H1 (cell line): ENCODE measurements around the gene NDUFS5. TPM values are rescaled to one million over a fixed set of nuclear protein-coding genes. Genes with fewer than 3 reads are reported as not detected.

ENCODE experiments used
- CTCF ChIA-PET: fragments of 300-600 bp; sonication (Branson Sonifier 250); formaldehyde crosslinking; loops from one replicate; lab custom pipeline; 2021; ENCODE audit not compliant: partially characterized antibody; lab: Charles Lee
- POLR2A ChIA-PET: fragments of 300-600 bp; sonication (Branson Sonifier 250); formaldehyde crosslinking; loops from one replicate; lab custom pipeline; 2021; ENCODE audit warnings: inconsistent platforms; ENCODE audit not compliant: partially characterized antibody; lab: Charles Lee
- DNase-seq, 2 experiments: peaks; one replicate each; pipeline versions ENCODE4 v3.0.0 to v3.0.0-alpha.2; 2010 to 2022; ENCODE audit warnings: low spot score in 2 of 2, low read depth in 1 of 2, mixed read lengths in 1 of 2
- FAIRE-seq: peaks from 2 replicates; lab custom pipeline; 2011; peaks lifted over from hg19 to GRCh38; lab: Jason Lieb, UNC
- H2AFZ ChIP-seq: 2 replicates; pipeline ENCODE4 v1.8.1; 2012; ENCODE audit warnings: low read length, inconsistent platforms
- H2AK5ac ChIP-seq: 2 replicates; pipeline ENCODE4 v1.6.1; 2013; ENCODE audit warnings: low read depth, low read length
- H2BK120ac ChIP-seq: replicated peaks from 2 replicates; pipeline ENCODE3; 2013; ENCODE audit warnings: low read depth, low read length, inconsistent platforms
- H2BK12ac ChIP-seq: 2 replicates; pipeline ENCODE4 v1.6.1; 2013; ENCODE audit warnings: low read depth, low read length
- H2BK15ac ChIP-seq: 2 replicates; pipeline ENCODE4 v1.6.1; 2013; ENCODE audit warnings: low read length
- H2BK20ac ChIP-seq: 2 replicates; pipeline ENCODE4 v1.6.1; 2013; ENCODE audit warnings: low read length
- H2BK5ac ChIP-seq: 2 replicates; pipeline ENCODE4 v1.6.1; 2013; ENCODE audit warnings: low read depth, low read length
- H3K14ac ChIP-seq: 2 replicates; pipeline ENCODE4 v1.6.1; 2013; ENCODE audit warnings: inconsistent platforms; ENCODE audit not compliant: insufficient read length
- H3K18ac ChIP-seq: 2 replicates; pipeline ENCODE4 v1.6.1; 2013; ENCODE audit warnings: low read length; ENCODE audit errors: extremely low read depth
- H3K23ac ChIP-seq: 2 replicates; pipeline ENCODE4 v1.6.1; 2013; ENCODE audit warnings: inconsistent platforms; ENCODE audit not compliant: insufficient read length
- H3K23me2 ChIP-seq: 2 replicates; pipeline ENCODE4 v1.6.1; 2013; ENCODE audit warnings: low read depth, low read length
- H3K27ac ChIP-seq: 2 replicates; pipeline ENCODE4 v1.6.1; 2011; ENCODE audit warnings: low read depth, low read length, inconsistent platforms
- H3K27me3 ChIP-seq, 4 experiments: replicated peaks in 1 of 4; 1 replicate in 1 of 4; 2 replicates in 3 of 4; pipeline versions ENCODE4 v1.6.1 to v1.8.1; 2011 to 2013; ENCODE audit warnings: low read length in 3 of 4, mild to moderate bottlenecking in 3 of 4, inconsistent platforms in 2 of 4, mixed read lengths in 2 of 4, moderate library complexity in 1 of 4; ENCODE audit not compliant: control insufficient read depth in 3 of 4, insufficient read depth in 3 of 4; ENCODE audit errors: extremely low read depth in 1 of 4
- H3K36me3 ChIP-seq, 4 experiments: 2 replicates each; pipeline versions ENCODE4 v1.6.1 to v1.8.1; 2011 to 2013; ENCODE audit warnings: mild to moderate bottlenecking in 4 of 4, low read length in 3 of 4, moderate library complexity in 2 of 4, control low read depth in 1 of 4, inconsistent platforms in 1 of 4; ENCODE audit not compliant: insufficient read depth in 4 of 4, control insufficient read depth in 2 of 4
- H3K4ac ChIP-seq: replicated peaks from 2 replicates; pipeline ENCODE3; 2013; ENCODE audit warnings: low read length, low read depth, mixed read lengths, inconsistent platforms; ENCODE audit not compliant: insufficient read length
- H3K4me1 ChIP-seq, 4 experiments: replicated peaks in 1 of 4; 1 replicate in 1 of 4; 2 replicates in 3 of 4; pipeline versions ENCODE4 v1.6.1 to v1.8.1; 2011 to 2013; ENCODE audit warnings: low read length in 3 of 4, inconsistent platforms in 2 of 4, mixed read lengths in 1 of 4; ENCODE audit not compliant: insufficient read depth in 4 of 4, control insufficient read depth in 3 of 4
- H3K4me2 ChIP-seq, 2 experiments: 2 replicates each; pipeline versions ENCODE4 v1.6.1 to v1.8.1; 2011 to 2013; ENCODE audit warnings: low read depth in 2 of 2, low read length in 2 of 2, control low read depth in 1 of 2, inconsistent platforms in 1 of 2, mild to moderate bottlenecking in 1 of 2; ENCODE audit not compliant: insufficient read depth in 1 of 2
- H3K4me3 ChIP-seq, 4 experiments: fragments of 200-600, 300-600 bp in 1 of 4; sonication (generic), shearing (Covaris generic), sonication (Bioruptor Twin) in 1 of 4; 2 replicates each; pipeline versions ENCODE4 v1.5.1 to v1.8.1; 2011 to 2016; ENCODE audit warnings: low read length in 4 of 4, low read depth in 3 of 4, control low read depth in 2 of 4, inconsistent platforms in 2 of 4, mild to moderate bottlenecking in 2 of 4, mixed read lengths in 1 of 4, moderate library complexity in 1 of 4; ENCODE audit not compliant: insufficient read depth in 2 of 4; ENCODE audit errors: extremely low read depth in 1 of 4
- H3K56ac ChIP-seq: replicated peaks from 2 replicates; pipeline ENCODE3; 2013; ENCODE audit warnings: low read depth, mild to moderate bottlenecking, mixed read lengths, low read length, inconsistent platforms; ENCODE audit not compliant: insufficient read length
- H3K79me1 ChIP-seq: 2 replicates; pipeline ENCODE4 v1.6.1; 2013; ENCODE audit warnings: low read depth, low read length, control low read depth
- H3K79me2 ChIP-seq, 2 experiments: 2 replicates each; pipeline versions ENCODE4 v1.6.1 to v1.8.1; 2012 to 2013; ENCODE audit warnings: low read length in 2 of 2, mild to moderate bottlenecking in 2 of 2, inconsistent platforms in 1 of 2; ENCODE audit not compliant: insufficient read depth in 2 of 2, control insufficient read depth in 1 of 2
- H3K9ac ChIP-seq, 4 experiments: replicated peaks in 1 of 4; 1 replicate in 1 of 4; 2 replicates in 3 of 4; pipeline versions ENCODE4 v1.6.1 to v1.8.1; 2011 to 2013; ENCODE audit warnings: low read depth in 3 of 4, low read length in 3 of 4, control low read depth in 2 of 4, mild to moderate bottlenecking in 2 of 4, moderate library complexity in 2 of 4, inconsistent platforms in 1 of 4; ENCODE audit errors: extremely low read depth in 1 of 4
- H3K9me3 ChIP-seq, 2 experiments: 2 replicates each; pipeline versions ENCODE4 v1.6.1 to v1.8.1; 2012 to 2013; ENCODE audit warnings: mild to moderate bottlenecking in 2 of 2, moderate library complexity in 2 of 2, control low read depth in 1 of 2, inconsistent platforms in 1 of 2, low read depth in 1 of 2, low read length in 1 of 2, mixed read lengths in 1 of 2; ENCODE audit not compliant: insufficient read depth in 2 of 2
- H4K20me1 ChIP-seq, 2 experiments: replicated peaks in 1 of 2; 2 replicates each; pipeline versions ENCODE3 to v1.8.1; 2011 to 2013; ENCODE audit warnings: inconsistent platforms in 2 of 2, low read length in 2 of 2, mild to moderate bottlenecking in 1 of 2; ENCODE audit not compliant: insufficient read depth in 2 of 2, control insufficient read depth in 1 of 2
- H4K5ac ChIP-seq: 2 replicates; pipeline ENCODE4 v1.6.1; 2013; ENCODE audit warnings: low read length, low read depth, mixed read lengths, inconsistent platforms; ENCODE audit not compliant: insufficient read length
- H4K8ac ChIP-seq: 2 replicates; pipeline ENCODE4 v1.8.0; 2013; ENCODE audit warnings: mild to moderate bottlenecking, moderate library complexity, low read length, inconsistent platforms; ENCODE audit not compliant: insufficient read depth; ENCODE audit errors: extremely low read depth
- H4K91ac ChIP-seq: replicated peaks from 2 replicates; pipeline ENCODE3; 2013; ENCODE audit warnings: low read length, mixed read lengths, inconsistent platforms; ENCODE audit not compliant: insufficient read length
- FOSL1 ChIP-seq: IDR thresholded peaks from 2 replicates; pipeline ENCODE4 v1.6.1; 2011; ENCODE audit warnings: mild to moderate bottlenecking, low read depth, low read length, moderate library complexity; ENCODE audit not compliant: insufficient read depth
- HDAC2 ChIP-seq, 2 experiments: fragments of 300-600 bp in 1 of 2; sonication (generic) in 1 of 2; IDR thresholded peaks; 2 replicates each; pipeline ENCODE4 v1.6.1; 2011 to 2012; ENCODE audit warnings: low read depth in 2 of 2, low read length in 2 of 2, mild to moderate bottlenecking in 2 of 2, moderate library complexity in 2 of 2, borderline replicate concordance in 1 of 2, inconsistent platforms in 1 of 2
- JUN ChIP-seq: IDR thresholded peaks from 2 replicates; pipeline ENCODE4 v1.6.1; 2011; ENCODE audit warnings: low read depth, mild to moderate bottlenecking, improper control_type of control experiment, low read length
- KDM5A ChIP-seq: fragments of 200-600 bp; IDR thresholded peaks from 2 replicates; pipeline ENCODE4 v1.7.1; 2012; ENCODE audit warnings: mild to moderate bottlenecking, low read length, inconsistent platforms, mixed read lengths
- RAD21 ChIP-seq, 2 experiments: IDR thresholded peaks in 1 of 2; conservative IDR thresholded peaks in 1 of 2; 2 replicates each; pipeline ENCODE4 v1.6.1; 2011; ENCODE audit warnings: low read depth in 2 of 2, low read length in 2 of 2, improper control_type of control experiment in 1 of 2, inconsistent platforms in 1 of 2, mild to moderate bottlenecking in 1 of 2, moderate library complexity in 1 of 2
- RFX5 ChIP-seq: IDR thresholded peaks from 2 replicates; pipeline ENCODE4 v1.6.1; 2011; ENCODE audit warnings: low read depth, low read length, improper control_type of control experiment, borderline replicate concordance
- SAP30 ChIP-seq: fragments of 300-600 bp; sonication (generic); IDR thresholded peaks from 2 replicates; pipeline ENCODE4 v1.7.1; 2012; ENCODE audit warnings: low read length, moderate library complexity, mild to moderate bottlenecking, inconsistent platforms; ENCODE audit not compliant: insufficient read depth, insufficient replicate concordance
- USF2 ChIP-seq: IDR thresholded peaks from 2 replicates; pipeline ENCODE4 v1.6.1; 2011; ENCODE audit warnings: low read length, improper control_type of control experiment
- ZNF274 ChIP-seq: IDR thresholded peaks from 2 replicates; pipeline ENCODE4 v1.7.0; 2012; ENCODE audit warnings: low read length, borderline replicate concordance; ENCODE audit errors: extremely low read depth
- WGBS, 2 experiments: shearing (Covaris generic) in 1 of 2; methylation state at CpG; one replicate each; pipeline versions ENCODE4 v1.1.6 to v1.1.7; 2013 to 2015; ENCODE audit warnings: low lambda C conversion rate in 2 of 2, mixed read lengths in 2 of 2, inconsistent platforms in 1 of 2, low coverage in 1 of 2, missing lambda C conversion rate in 1 of 2; ENCODE audit not compliant: insufficient replicate concordance in 2 of 2, insufficient coverage in 1 of 2, insufficient read length in 1 of 2; ENCODE audit errors: extremely low coverage in 1 of 2, missing lambda C conversion rate in 1 of 2; 5-methylcytosine and 5-hydroxymethylcytosine counted together
- polyA plus RNA-seq, 7 experiments: library from polyadenylated mRNA; depleted of rRNA in 3 of 7; stranded (reverse) in 5 of 7; unstranded in 2 of 7; fragments of >200 nt in 5 of 7; fragments of 200-250 nt in 2 of 7; gene quantifications; 1 replicate in 5 of 7; 2 replicates in 1 of 7; 4 replicates in 1 of 7; pipeline versions ENCODE4 v1.2.1 to v1.2.3, GENCODE V29; 2011 to 2013; ENCODE audit warnings: missing spikeins in 2 of 7, mixed read lengths in 2 of 7
- total RNA-seq: library from RNA; stranded (reverse); fragmentation: NEBNext Ultra II Directional; extraction: Animal tissue kit (Norgen Biotek cat#: 25700); gene quantifications from 2 replicates; pipeline ENCODE4 v1.2.1, GENCODE V29; 2021
- TF ChIP-seq, protein P1 (sequence below): IDR thresholded peaks from 2 replicates; pipeline ENCODE4 v1.6.1; 2012; ENCODE audit warnings: inconsistent platforms

The NDUFS5 gene
- total and polyA plus RNA-seq, 2 of the 8 experiments (the other 6 are each of a cell fraction or from before 2014, with no cell fraction given) = 435 to 835 TPM

- H4K8ac ChIP-seq = no peak overlapping the region; the same call in 1 of the 2 replicates
- H4K91ac ChIP-seq = no peak overlapping the region
- DNase-seq (no peak), FAIRE-seq (no peak)
- H2AK5ac ChIP-seq = no peak overlapping the region
- 0 out of 7 replicates have a peak, but pooled peaks cover 0 to 2% (median 0%) of the 10 kb centered on the region in 4 experiments for H3K27me3 ChIP-seq
- no peak overlapping the region for H3K23ac ChIP-seq
- H3K56ac ChIP-seq = no peak overlapping the region
- no peak overlapping the region for H2BK120ac ChIP-seq
- no peak overlapping the region for H3K18ac ChIP-seq
- no peak overlapping the region for H4K5ac ChIP-seq
- H3K4ac ChIP-seq = no peak overlapping the region
- no peak overlapping the region for H3K4me3 ChIP-seq
- H4K20me1 ChIP-seq = no peaks in the 10 kb centered on the region
- H2BK12ac ChIP-seq = no peak overlapping the region
- H2BK15ac ChIP-seq = no peak overlapping the region
- ChIA-PET POLR2A (interaction anchor here (1.3 to 2.2 kb wide), 2 partner anchors 70 to 79 kb away, joined by 4 to 11 read pairs; no protein-coding TSS in a partner anchor), CTCF (interaction anchor here (0.5 to 1.5 kb wide), 4 partner anchors 9 to 1351 kb away, joined by 3 to 6 read pairs (median 3); no protein-coding TSS in a partner anchor)
- no peak overlapping the region for H3K9ac ChIP-seq
- WGBS, 2 experiments = 86% methylated on average over 2 of the region's 2 CpGs; no CpG with 5 or more reads in 1 of the 2 experiments
- no peak overlapping the region for H2AFZ ChIP-seq
- no peak overlapping the region for H2BK5ac ChIP-seq
- H3K36me3 ChIP-seq = no peaks in the 10 kb centered on the region
- H3K4me2 ChIP-seq = no peak overlapping the region
- H3K9me3 ChIP-seq = peaks cover 0 to 3% of the 10 kb centered on the region in 2 experiments; a peak in 2 of 4 replicates
- H3K79me2 ChIP-seq = no peaks in the 10 kb centered on the region
- H3K4me1 ChIP-seq = no peaks in the 10 kb centered on the region
- no peaks in the 10 kb centered on the region for H3K79me1 ChIP-seq
- H3K27ac ChIP-seq = no peak overlapping the region
- no peak overlapping the region for H3K14ac ChIP-seq
- peaks cover 3% of the 10 kb centered on the region; the same call in 1 of the 2 replicates for H3K23me2 ChIP-seq
- no peak overlapping the region for H2BK20ac ChIP-seq
- no peak for TF ChIP-seq USF2
- no peak for TF ChIP-seq RAD21 (IDR thresholded peaks at IDR 0.05 in 1 of 2, conservative IDR thresholded peaks at IDR 0.05 in 1 of 2; ENCODE audit: low read depth in 2 of 2, low read length in 2 of 2)
- no peak for TF ChIP-seq SAP30
- no peak for TF ChIP-seq JUN
- no peak for TF ChIP-seq FOSL1
- TF ChIP-seq ZNF274 = no peak
- TF ChIP-seq, protein P1, sequence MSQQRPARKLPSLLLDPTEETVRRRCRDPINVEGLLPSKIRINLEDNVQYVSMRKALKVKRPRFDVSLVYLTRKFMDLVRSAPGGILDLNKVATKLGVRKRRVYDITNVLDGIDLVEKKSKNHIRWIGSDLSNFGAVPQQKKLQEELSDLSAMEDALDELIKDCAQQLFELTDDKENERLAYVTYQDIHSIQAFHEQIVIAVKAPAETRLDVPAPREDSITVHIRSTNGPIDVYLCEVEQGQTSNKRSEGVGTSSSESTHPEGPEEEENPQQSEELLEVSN = no peak
- no peak for TF ChIP-seq RFX5
- no peak for TF ChIP-seq KDM5A
- no peak for TF ChIP-seq HDAC2 (IDR thresholded peaks at IDR 0.05; ENCODE audit: borderline replicate concordance in 1 of 2, low read depth in 2 of 2, low read length in 2 of 2)
These were observed 50.6 kb downstream of the NDUFS5 start for GRCh38 chr1:39076799-39077148.
